IMR-90 (cell line): Measurements from ENCODE around the gene ANKLE2. TPM values are rescaled to one million over a fixed set of nuclear protein-coding genes. Genes with fewer than 3 reads are reported as not detected.

ENCODE experiments used
- ATAC-seq: fragments of 200-7000 bp; cut with Tn5 transposase; 2 replicates; pipeline ENCODE4 v1.9.1; 2020; ENCODE audit warnings: low read depth, mild to moderate bottlenecking, moderate library complexity
- BruUV-seq: library from RNA; stranded (reverse); fragments of 400-500 nt; replicated peaks from 2 replicates; lab custom pipeline; 2021; lab: Mats Ljungman, UMichigan
- CTCF ChIA-PET: fragments of 300-600 bp; formaldehyde crosslinking; extraction: SDS; loops from one replicate; lab custom pipeline; 2021; ENCODE audit warnings: antibody characterized with exemption; lab: Yijun Ruan, JAX
- POLR2A ChIA-PET: fragments of 300-600 bp; sonication (Branson Sonifier 250); formaldehyde crosslinking; loops from one replicate; lab custom pipeline; 2022; ENCODE audit warnings: antibody characterized with exemption; ENCODE audit not compliant: unreplicated experiment; lab: Charles Lee
- DNase-seq: peaks from one replicate; pipeline ENCODE4 v3.0.0; 2013
- H2AFZ ChIP-seq: replicated peaks from 2 replicates; pipeline ENCODE3; 2013; ENCODE audit warnings: low read length, mild to moderate bottlenecking; ENCODE audit not compliant: poor library complexity
- H2AK5ac ChIP-seq: 2 replicates; pipeline ENCODE4 v1.6.1; 2013; ENCODE audit warnings: low read depth, low read length, inconsistent platforms
- H2AK9ac ChIP-seq: replicated peaks from 2 replicates; pipeline ENCODE3; 2013; ENCODE audit warnings: mild to moderate bottlenecking, low read depth, low read length, moderate library complexity; ENCODE audit not compliant: poor library complexity
- H2BK120ac ChIP-seq: 2 replicates; pipeline ENCODE4 v1.6.1; 2013; ENCODE audit warnings: low read depth, low read length, inconsistent platforms
- H2BK15ac ChIP-seq: 3 replicates; pipeline ENCODE4 v1.6.1; 2013; ENCODE audit warnings: low read depth, low read length, inconsistent platforms
- H2BK20ac ChIP-seq: 2 replicates; pipeline ENCODE4 v1.6.1; 2013; ENCODE audit warnings: low read depth, mild to moderate bottlenecking, inconsistent platforms, low read length, moderate library complexity
- H2BK5ac ChIP-seq: 2 replicates; pipeline ENCODE4 v1.6.1; 2013; ENCODE audit warnings: mild to moderate bottlenecking, low read depth, low read length, inconsistent platforms; ENCODE audit not compliant: poor library complexity, severe bottlenecking
- H3K14ac ChIP-seq: replicated peaks from 2 replicates; pipeline ENCODE4 v1.6.1; 2013; ENCODE audit warnings: low read depth, low read length, inconsistent platforms
- H3K18ac ChIP-seq: 2 replicates; pipeline ENCODE4 v1.6.1; 2013; ENCODE audit warnings: low read depth, low read length, control low read depth
- H3K23ac ChIP-seq: 2 replicates; pipeline ENCODE4 v1.6.1; 2013; ENCODE audit warnings: low read depth, low read length, inconsistent platforms
- H3K27ac ChIP-seq: 2 replicates; pipeline ENCODE4 v1.5.1; 2013; ENCODE audit warnings: mild to moderate bottlenecking, control low read depth, low read length; ENCODE audit not compliant: insufficient read depth
- H3K27me3 ChIP-seq: 2 replicates; pipeline ENCODE4 v1.6.1; 2013; ENCODE audit warnings: low read length; ENCODE audit not compliant: control insufficient read depth, insufficient read depth
- H3K36me3 ChIP-seq: 2 replicates; pipeline ENCODE4 v1.6.1; 2013; ENCODE audit warnings: low read length, mixed read lengths; ENCODE audit not compliant: control insufficient read depth, insufficient read depth
- H3K4ac ChIP-seq: 2 replicates; pipeline ENCODE4 v1.6.1; 2013; ENCODE audit warnings: low read depth, low read length, inconsistent platforms
- H3K4me1 ChIP-seq: 2 replicates; pipeline ENCODE4 v1.6.1; 2013; ENCODE audit warnings: low read length, mixed read lengths; ENCODE audit not compliant: control insufficient read depth, insufficient read depth
- H3K4me2 ChIP-seq: 2 replicates; pipeline ENCODE4 v1.6.1; 2013; ENCODE audit warnings: low read depth, mild to moderate bottlenecking, control low read depth, low read length, moderate library complexity
- H3K4me3 ChIP-seq: 2 replicates; pipeline ENCODE4 v1.5.1; 2013; ENCODE audit warnings: low read depth, mild to moderate bottlenecking, control low read depth, low read length, moderate library complexity; ENCODE audit not compliant: insufficient read depth
- H3K56ac ChIP-seq: 2 replicates; pipeline ENCODE4 v1.6.1; 2013; ENCODE audit warnings: low read length, inconsistent platforms; ENCODE audit not compliant: insufficient read depth; ENCODE audit errors: extremely low read depth
- H3K79me1 ChIP-seq, 2 experiments: 2 replicates each; pipeline ENCODE4 v1.6.1; 2013; ENCODE audit warnings: low read length in 2 of 2, inconsistent platforms in 1 of 2, low read depth in 1 of 2
- H3K9ac ChIP-seq: 2 replicates; pipeline ENCODE4 v1.6.1; 2013; ENCODE audit warnings: low read depth, low read length, control low read depth
- H3K9me1 ChIP-seq: 2 replicates; pipeline ENCODE4 v1.6.1; 2013; ENCODE audit warnings: low read length, inconsistent platforms; ENCODE audit not compliant: insufficient read depth
- H3K9me3 ChIP-seq: 2 replicates; pipeline ENCODE4 v1.6.1; 2013; ENCODE audit warnings: low read length; ENCODE audit not compliant: control insufficient read depth, insufficient read depth
- H4K20me1 ChIP-seq: 2 replicates; pipeline ENCODE4 v1.6.1; 2013; ENCODE audit warnings: low read length, inconsistent platforms; ENCODE audit not compliant: insufficient read depth
- H4K5ac ChIP-seq: 2 replicates; pipeline ENCODE4 v1.6.1; 2013; ENCODE audit warnings: mild to moderate bottlenecking, low read depth, low read length, control low read depth
- H4K8ac ChIP-seq, 2 experiments: 2 replicates each; pipeline ENCODE4 v1.6.1; 2013; ENCODE audit warnings: low read depth in 2 of 2, low read length in 2 of 2, control low read depth in 1 of 2, inconsistent platforms in 1 of 2
- H4K91ac ChIP-seq: 2 replicates; pipeline ENCODE4 v1.6.1; 2013; ENCODE audit warnings: low read depth, low read length, inconsistent platforms; ENCODE audit not compliant: insufficient read depth
- BHLHE40 ChIP-seq: fragments of 150-350 bp; IDR thresholded peaks from 2 replicates; pipeline ENCODE4 v1.6.1; 2016; ENCODE audit warnings: mild to moderate bottlenecking, low read depth, low read length
- CEBPB ChIP-seq: IDR thresholded peaks from 2 replicates; pipeline ENCODE4 v1.6.1; 2012; ENCODE audit warnings: low read depth, low read length, improper control_type of control experiment
- CHD1 ChIP-seq: IDR thresholded peaks from 2 replicates; pipeline ENCODE4 v1.6.1; 2012; ENCODE audit warnings: low read depth, low read length, improper control_type of control experiment
- ELK1 ChIP-seq: fragments of 150-350 bp; IDR thresholded peaks from 2 replicates; pipeline ENCODE4 v1.6.1; 2016; ENCODE audit warnings: low read depth, mild to moderate bottlenecking, low read length, moderate library complexity, borderline replicate concordance
- FOS ChIP-seq: fragments of 150-350 bp; IDR thresholded peaks from 2 replicates; pipeline ENCODE4 v1.6.1; 2016; ENCODE audit warnings: low read depth, low read length
- MAFK ChIP-seq: IDR thresholded peaks from 2 replicates; pipeline ENCODE4 v1.6.1; 2012; ENCODE audit warnings: low read depth, low read length, improper control_type of control experiment
- MAZ ChIP-seq: IDR thresholded peaks from 2 replicates; pipeline ENCODE4 v1.6.1; 2012; ENCODE audit warnings: low read depth, mild to moderate bottlenecking, low read length, improper control_type of control experiment, moderate library complexity, borderline replicate concordance
- MXI1 ChIP-seq: IDR thresholded peaks from 2 replicates; pipeline ENCODE4 v1.6.1; 2012; ENCODE audit warnings: low read depth, mild to moderate bottlenecking, low read length, moderate library complexity, borderline replicate concordance
- NFE2L2 ChIP-seq: fragments of 150-350 bp; IDR thresholded peaks from 2 replicates; pipeline ENCODE4 v1.6.1; 2016; ENCODE audit warnings: low read depth, mild to moderate bottlenecking, low read length
- POLR2A ChIP-seq: IDR thresholded peaks from 2 replicates; pipeline ENCODE4 v1.6.1; 2012; ENCODE audit warnings: mild to moderate bottlenecking, low read depth, low read length
- RAD21 ChIP-seq: IDR thresholded peaks from 2 replicates; pipeline ENCODE4 v1.6.1; 2012; ENCODE audit warnings: low read length, improper control_type of control experiment
- RCOR1 ChIP-seq: IDR thresholded peaks from 2 replicates; pipeline ENCODE4 v1.6.1; 2012; ENCODE audit warnings: mild to moderate bottlenecking, low read length, improper control_type of control experiment; ENCODE audit not compliant: insufficient replicate concordance
- RFX5 ChIP-seq: IDR thresholded peaks from 2 replicates; pipeline ENCODE4 v1.8.0; 2012; ENCODE audit warnings: low read depth, mild to moderate bottlenecking, low read length, moderate library complexity
- SMC3 ChIP-seq: fragments of 150-350 bp; IDR thresholded peaks from 2 replicates; pipeline ENCODE4 v1.6.1; 2016; ENCODE audit warnings: low read depth, mild to moderate bottlenecking, antibody characterized with exemption, low read length, moderate library complexity
- WGBS, 2 experiments: methylation state at CpG; one replicate each; pipeline versions ENCODE4 v1.1.5 to v1.1.7; 2013; ENCODE audit warnings: missing lambda C conversion rate in 2 of 2; ENCODE audit not compliant: insufficient read length in 1 of 2; ENCODE audit errors: extremely low coverage in 2 of 2; 5-methylcytosine and 5-hydroxymethylcytosine counted together
- dilution Hi-C: fragments of 300-500 bp; cut with HindIII; formaldehyde crosslinking; loops from one replicate; pipeline ENCODE4 v1.14.3; 2018; ENCODE audit warnings: low sequenced_read_pairs; ENCODE audit not compliant: unreplicated experiment
- in situ Hi-C: fragments of 300-500 bp; cut with MboI; formaldehyde crosslinking; loops from 3 replicates; pipeline ENCODE4 v1.14.3; 2019; ENCODE audit warnings: low sequenced_read_pairs, inconsistent platforms, mixed read lengths
- intact Hi-C: fragments of 100-400 bp; cut with micrococcal nuclease; formaldehyde crosslinking; loops from 2 replicates; pipeline ENCODE4 v1.10.0; 2022
- polyA plus RNA-seq, 3 experiments: library from polyadenylated mRNA; depleted of rRNA; stranded (reverse); fragments of >200 nt; gene quantifications; 2 replicates each; pipeline ENCODE4 v1.2.3, GENCODE V29; 2012; ENCODE audit warnings: low replicate concordance in 1 of 3
- total RNA-seq: library from RNA; depleted of rRNA; stranded (reverse); fragments of >200 nt; gene quantifications from 2 replicates; pipeline ENCODE4 v1.2.3, GENCODE V29; 2012
- TF ChIP-seq, protein P1 (sequence below): fragments of 150-350 bp; IDR thresholded peaks from 2 replicates; pipeline ENCODE4 v1.6.1; 2017; ENCODE audit warnings: mild to moderate bottlenecking, antibody characterized with exemption, low read length, low read depth
- TF ChIP-seq, protein P2 (sequence below): conservative IDR thresholded peaks from 2 replicates; pipeline ENCODE4 v1.5.1; 2012; ENCODE audit warnings: mild to moderate bottlenecking, low read depth, low read length, improper control_type of control experiment

The ANKLE2 gene
- total and polyA plus RNA-seq, 2 of the 4 experiments (the other 2 are of a cell fraction), result 63.4 to 82.4 TPM

- peak; percentile 52 for ATAC-seq
- Histone ChIP-seq H4K91ac (no peak overlapping the region), H3K56ac (no peak overlapping the region), H2AK9ac (no peak overlapping the region), H2BK120ac (no peak overlapping the region), H2BK20ac (no peak overlapping the region), H3K36me3 (peaks cover 39% of the 10 kb centered on the region), H3K4me2 (no peak overlapping the region), H3K9ac (no peak overlapping the region), H3K27me3 (no peaks in the 10 kb centered on the region), H3K14ac (no peak overlapping the region), H2AK5ac (no peak overlapping the region), H3K4ac (no peak overlapping the region), H2AFZ (no peak overlapping the region), H4K8ac (no peak overlapping the region), H3K79me1 (peaks cover 0 to 6% of the 10 kb centered on the region in 2 experiments; a peak in 1 of 4 replicates), H3K23ac (no peak overlapping the region), H3K9me3 (no peaks in the 10 kb centered on the region), H3K27ac (no peak overlapping the region), H2BK5ac (no peak overlapping the region), H3K4me1 (no peaks in the 10 kb centered on the region), H3K4me3 (no peak overlapping the region), H4K20me1 (no peaks in the 10 kb centered on the region), H2BK15ac (no peak overlapping the region), H3K18ac (no peak overlapping the region), H4K5ac (no peak overlapping the region), H3K9me1 (peaks cover 5% of the 10 kb centered on the region; the same call in 1 of the 2 replicates)
- no TSS peak for BruUV-seq
- intact Hi-C loops, result no loop called here
- POLR2A ChIA-PET, result no interaction called here
- TF ChIP-seq, protein P1, sequence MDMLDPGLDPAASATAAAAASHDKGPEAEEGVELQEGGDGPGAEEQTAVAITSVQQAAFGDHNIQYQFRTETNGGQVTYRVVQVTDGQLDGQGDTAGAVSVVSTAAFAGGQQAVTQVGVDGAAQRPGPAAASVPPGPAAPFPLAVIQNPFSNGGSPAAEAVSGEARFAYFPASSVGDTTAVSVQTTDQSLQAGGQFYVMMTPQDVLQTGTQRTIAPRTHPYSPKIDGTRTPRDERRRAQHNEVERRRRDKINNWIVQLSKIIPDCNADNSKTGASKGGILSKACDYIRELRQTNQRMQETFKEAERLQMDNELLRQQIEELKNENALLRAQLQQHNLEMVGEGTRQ, result no peak
- no peak for TF ChIP-seq RAD21
- no peak for TF ChIP-seq MAFK
- TF ChIP-seq CHD1, result no peak
- no peak for TF ChIP-seq NFE2L2
- TF ChIP-seq, protein P2, sequence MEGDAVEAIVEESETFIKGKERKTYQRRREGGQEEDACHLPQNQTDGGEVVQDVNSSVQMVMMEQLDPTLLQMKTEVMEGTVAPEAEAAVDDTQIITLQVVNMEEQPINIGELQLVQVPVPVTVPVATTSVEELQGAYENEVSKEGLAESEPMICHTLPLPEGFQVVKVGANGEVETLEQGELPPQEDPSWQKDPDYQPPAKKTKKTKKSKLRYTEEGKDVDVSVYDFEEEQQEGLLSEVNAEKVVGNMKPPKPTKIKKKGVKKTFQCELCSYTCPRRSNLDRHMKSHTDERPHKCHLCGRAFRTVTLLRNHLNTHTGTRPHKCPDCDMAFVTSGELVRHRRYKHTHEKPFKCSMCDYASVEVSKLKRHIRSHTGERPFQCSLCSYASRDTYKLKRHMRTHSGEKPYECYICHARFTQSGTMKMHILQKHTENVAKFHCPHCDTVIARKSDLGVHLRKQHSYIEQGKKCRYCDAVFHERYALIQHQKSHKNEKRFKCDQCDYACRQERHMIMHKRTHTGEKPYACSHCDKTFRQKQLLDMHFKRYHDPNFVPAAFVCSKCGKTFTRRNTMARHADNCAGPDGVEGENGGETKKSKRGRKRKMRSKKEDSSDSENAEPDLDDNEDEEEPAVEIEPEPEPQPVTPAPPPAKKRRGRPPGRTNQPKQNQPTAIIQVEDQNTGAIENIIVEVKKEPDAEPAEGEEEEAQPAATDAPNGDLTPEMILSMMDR, result no peak
- TF ChIP-seq ELK1, result no peak
- TF ChIP-seq SMC3, result no peak
- TF ChIP-seq FOS, result no peak
- no peak for TF ChIP-seq MXI1
- no peak for TF ChIP-seq RCOR1
- no peak for TF ChIP-seq BHLHE40
- TF ChIP-seq POLR2A, result no peak
- TF ChIP-seq CEBPB, result no peak
- no peak for TF ChIP-seq RFX5
- TF ChIP-seq MAZ, result no peak
- dilution Hi-C loops, result no loop called here
- CTCF ChIA-PET, result no interaction called here
- no CpG with 5 or more reads among the region's 10 CpGs for WGBS, 2 experiments
- in situ Hi-C loops, result no loop called here
- peak; percentile 35 for DNase-seq
These were observed 61.3 kb downstream of the ANKLE2 start for GRCh38 chr12:132700212-132700822.
